Lower leg skin (tissue), 4 donors: ENCODE data around the gene MYO18B. TPM values are rescaled to one million over a fixed set of nuclear protein-coding genes. Genes with fewer than 3 reads are reported as not detected.

Source experiments
- DNase-seq, 2 donors: peaks; one replicate each; pipeline ENCODE4 v3.0.0-alpha.2; 2019; ENCODE audit warnings: low spot score in 2 of 2
- H3K4me3 ChIP-seq: fragments of 200-600 bp; sonication (generic); 2 replicates; pipeline ENCODE4 v1.5.1; 2017; ENCODE audit warnings: mild to moderate bottlenecking, low read depth; ENCODE audit not compliant: poor library complexity, severe bottlenecking
- CTCF ChIP-seq, 3 donors: fragments of 450-650 bp; IDR thresholded peaks; one replicate each; pipeline ENCODE4 v1.5.1; 2016; ENCODE audit warnings: antibody characterized with exemption in 3 of 3, mild to moderate bottlenecking in 3 of 3, moderate library complexity in 2 of 3
- POLR2A ChIP-seq, 2 donors: fragments of 450-650 bp; IDR thresholded peaks; one replicate each; pipeline ENCODE4 v1.6.1; 2016 to 2017; ENCODE audit warnings: antibody characterized with exemption in 2 of 2, mild to moderate bottlenecking in 1 of 2, moderate library complexity in 1 of 2
- WGBS, 2 donors: methylation state at CpG; one replicate each; pipeline ENCODE4 v1.1.5; 2018; 5-methylcytosine and 5-hydroxymethylcytosine counted together
- intact Hi-C: fragments of 100-400 bp; cut with DNase I; formaldehyde crosslinking; loops from one replicate; pipeline ENCODE4 v1.15.0; 2023; ENCODE audit warnings: low total_unique reads
- total RNA-seq, 4 donors: library from RNA; depleted of rRNA; stranded (reverse); fragments of >200 nt; gene quantifications; one replicate each; pipeline ENCODE4 v1.1.0, GENCODE V29; 2016

MYO18B gene
- total RNA-seq, 4 donors from 2014 or later, result 1.5 to 3.4 TPM; not detected in 2

GRCh38 chr22:25748704-25749103 is 6.7 kb downstream of the MYO18B start:
- no peak overlapping the region for H3K4me3 ChIP-seq
- intact Hi-C loops, result no loop called here
- 47 to 82% methylated on average over 2 of the region's 2 CpGs for WGBS, 2 donors
- no peak for DNase-seq
- TF ChIP-seq POLR2A (IDR thresholded peaks at IDR 0.05) (no peak), CTCF (IDR thresholded peaks at IDR 0.05) (no peak)

GRCh38 chr22:25749420-25750169 is 7.6 kb downstream of the MYO18B start:
- H3K4me3 ChIP-seq, result no peak overlapping the region
- 73 to 83% methylated on average over 10 of the region's 10 CpGs for WGBS, 2 donors
- DNase-seq, result no peak
- intact Hi-C loops, result no loop called here
- TF ChIP-seq CTCF (IDR thresholded peaks at IDR 0.05), result no peak
- TF ChIP-seq POLR2A (IDR thresholded peaks at IDR 0.05), result no peak

GRCh38 chr22:25750569-25751173 is 8.7 kb downstream of the MYO18B start:
- H3K4me3 ChIP-seq, result no peak overlapping the region
- TF ChIP-seq POLR2A (IDR thresholded peaks at IDR 0.05), result no peak
- no peak for TF ChIP-seq CTCF (IDR thresholded peaks at IDR 0.05)
- 47 to 50% methylated on average over 6 of the region's 6 CpGs for WGBS, 2 donors
- DNase-seq, result no peak
- intact Hi-C loops, result no loop called here

- no peak for TF ChIP-seq POLR2A (IDR thresholded peaks at IDR 0.05)
- no peak for TF ChIP-seq CTCF (IDR thresholded peaks at IDR 0.05)
- DNase-seq, result no peak
- intact Hi-C loops, result no loop called here
- WGBS, 2 donors, result 61 to 67% methylated on average over 4 of the region's 4 CpGs
- H3K4me3 ChIP-seq, result no peak overlapping the region
Measured at GRCh38 chr22:25751174-25751581, 9.2 kb downstream of the MYO18B start.

- intact Hi-C loops, result no loop called here
- H3K4me3 ChIP-seq, result no peak overlapping the region
- TF ChIP-seq POLR2A (IDR thresholded peaks at IDR 0.05), result no peak
- TF ChIP-seq CTCF (IDR thresholded peaks at IDR 0.05), result no peak
- WGBS, 2 donors, result 77 to 87% methylated on average over 24 to 48 of the region's 48 CpGs
- no peak for DNase-seq
Measured at GRCh38 chr22:25752615-25753214, 10.7 kb downstream of the MYO18B start.
